B cell (primary cell): Measurements from ENCODE around the gene PTMS.

Experiments used
- CTCF ChIP-seq: fragments of 200-600 bp; IDR thresholded peaks from one replicate; pipeline ENCODE4 v1.8.0; 2022; ENCODE audit warnings: antibody characterized with exemption, mild to moderate bottlenecking
- EZH2 ChIP-seq: IDR thresholded peaks from 2 replicates; pipeline ENCODE4 v1.6.1; 2012; ENCODE audit warnings: borderline replicate concordance, low read depth, mild to moderate bottlenecking, moderate library complexity, low read length; ENCODE audit not compliant: insufficient read depth, poor library complexity, severe bottlenecking

- TF ChIP-seq CTCF: no peak
- no peak for TF ChIP-seq EZH2
Measured at GRCh38 chr12:6752167-6752920, 13.8 kb upstream of the PTMS start.
